SJSA1 (cell line): ENCODE data around the gene BNIP5. TPM values are rescaled to one million over a fixed set of nuclear protein-coding genes. Genes with fewer than 3 reads are reported as not detected.

Experiments
- total RNA-seq: library from RNA; depleted of rRNA; stranded (reverse); fragments of >200 nt; shearing (Covaris generic); gene quantifications from 2 replicates; pipeline ENCODE4 v1.2.3, GENCODE V29; 2014; rRNA removed

The BNIP5 gene
- total RNA-seq, 1 experiment from 2014 or later = not detected

Other genes starting within 250 kb of the BNIP5 start
- gene MAPK13, start 206.4 kb downstream of the BNIP5 start, total RNA-seq = not detected in 2 replicates
- gene BRPF3, start 140.1 kb downstream of the BNIP5 start, total RNA-seq = 12.5 and 13.0 TPM in 2 replicates
- gene PNPLA1, start 66.8 kb downstream of the BNIP5 start, total RNA-seq = not detected in 2 replicates
- gene ETV7, start 50.8 kb upstream of the BNIP5 start, total RNA-seq = 2.0 TPM in 1 of 2 replicates, not detected in the other
- not detected in 2 replicates for gene PXT1, start 106.0 kb upstream of the BNIP5 start, total RNA-seq
- 78.8 and 117 TPM in 2 replicates for gene KCTD20, start 106.1 kb upstream of the BNIP5 start, total RNA-seq
- 38.0 and 39.3 TPM in 2 replicates for gene STK38, start 210.6 kb upstream of the BNIP5 start, total RNA-seq